Activated CD4-positive, alpha-beta T cell treated with anti-CD3 and anti-CD28 coated beads for 36 hours (primary cell): ENCODE results near the gene SLC25A34. TPM values are rescaled to one million over a fixed set of nuclear protein-coding genes. Genes with fewer than 3 reads are reported as not detected.

ENCODE experiments used
- ATAC-seq: fragments of 200-7000 bp; cut with Tn5 transposase; one replicate; pipeline ENCODE4 v1.10.0; 2021; ENCODE audit warnings: mild to moderate bottlenecking, moderate library complexity
- CTCF ChIA-PET: fragments of 350-600 bp; sonication (Branson Sonifier 250); formaldehyde crosslinking; loops from one replicate; lab custom pipeline; 2021; ENCODE audit warnings: antibody characterized with exemption; lab: Charles Lee
- POLR2A ChIA-PET: fragments of 350-600 bp; sonication (Branson Sonifier 250); formaldehyde crosslinking; loops from one replicate; lab custom pipeline; 2021; ENCODE audit warnings: antibody characterized with exemption, inconsistent platforms; lab: Charles Lee
- DNase-seq: peaks from one replicate; pipeline ENCODE4 v3.0.0-alpha.2; 2020
- H3K27ac Mint-ChIP-seq: one replicate; pipeline ENCODE4 v1.8.0; 2021; ENCODE audit warnings: mixed read lengths
- H3K27me3 Mint-ChIP-seq: one replicate; pipeline ENCODE4 v1.8.0; 2021; ENCODE audit warnings: mixed read lengths
- H3K36me3 Mint-ChIP-seq: one replicate; pipeline ENCODE4 v1.8.0; 2021; ENCODE audit warnings: low read depth, mixed read lengths
- H3K4me1 Mint-ChIP-seq: one replicate; pipeline ENCODE4 v1.8.0; 2021; ENCODE audit warnings: mixed read lengths
- H3K4me3 Mint-ChIP-seq: one replicate; pipeline ENCODE4 v1.8.0; 2021; ENCODE audit warnings: mild to moderate bottlenecking, moderate library complexity, mixed read lengths
- H3K9me3 Mint-ChIP-seq: one replicate; pipeline ENCODE4 v1.8.0; 2021; ENCODE audit warnings: low read depth, mixed read lengths
- intact Hi-C, 2 experiments: fragments of 100-400 bp; cut with DNase I in 1 of 2; cut with micrococcal nuclease in 1 of 2; formaldehyde crosslinking; loops; one replicate each; pipeline versions ENCODE4 v1.14.2 to v1.15.1; 2022 to 2024; cut with DNase I, micrococcal nuclease
- total RNA-seq, 2 experiments: library from RNA; stranded (reverse); gene quantifications; one replicate each; pipeline ENCODE4 v1.2.3, GENCODE V29; 2021

SLC25A34 gene
- total RNA-seq, 2 experiments from 2014 or later: 0.82 to 0.86 TPM

DNA sequence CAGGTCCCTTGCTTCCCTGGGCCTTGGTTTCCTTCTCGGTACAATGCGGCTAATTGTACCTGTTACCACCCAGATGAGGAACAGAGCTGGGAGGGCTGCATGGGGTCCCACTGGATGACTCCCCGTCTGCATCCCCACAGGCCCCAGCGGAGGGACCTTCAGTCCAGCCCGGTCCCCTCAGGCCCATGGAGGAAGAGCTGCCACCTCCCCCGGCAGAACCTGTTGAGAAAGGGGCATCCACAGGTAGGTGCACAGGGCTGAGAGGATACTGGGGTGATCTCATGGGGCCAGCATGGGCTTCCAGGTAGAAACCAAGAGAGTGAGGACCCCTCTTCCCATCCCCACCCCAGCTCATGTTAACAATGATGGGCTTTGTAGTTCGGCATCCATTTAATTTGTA lies 32.3 kb downstream of the SLC25A34 start:
- no peaks in the 10 kb centered on the region for H3K9me3 Mint-ChIP-seq
- ChIA-PET POLR2A (no interaction called here), CTCF (no interaction called here)
- no peaks in the 10 kb centered on the region for H3K4me1 Mint-ChIP-seq
- intact Hi-C loops: no loop called here
- H3K36me3 Mint-ChIP-seq: no peaks in the 10 kb centered on the region
- ATAC-seq (no peak), DNase-seq (no peak)
- no peak overlapping the region for H3K27ac Mint-ChIP-seq
- H3K4me3 Mint-ChIP-seq: no peak overlapping the region
- peaks cover 5% of the 10 kb centered on the region for H3K27me3 Mint-ChIP-seq

- no peaks in the 10 kb centered on the region for H3K9me3 Mint-ChIP-seq
- DNase-seq (no peak), ATAC-seq (no peak)
- H3K4me3 Mint-ChIP-seq: no peak overlapping the region
- no peaks in the 10 kb centered on the region for H3K4me1 Mint-ChIP-seq
- intact Hi-C loops: no loop called here
- H3K27ac Mint-ChIP-seq: no peak overlapping the region
- ChIA-PET POLR2A (interaction anchor here (0.8 kb wide), 1 partner anchor 205 kb away, joined by 8 read pairs; the partner anchor contains the start of gene ZBTB17), CTCF (no interaction called here)
- peaks cover 5% of the 10 kb centered on the region for H3K27me3 Mint-ChIP-seq
- no peaks in the 10 kb centered on the region for H3K36me3 Mint-ChIP-seq
These were observed 34.4 kb downstream of the SLC25A34 start for GRCh38 chr1:15770313-15770962.

DNA sequence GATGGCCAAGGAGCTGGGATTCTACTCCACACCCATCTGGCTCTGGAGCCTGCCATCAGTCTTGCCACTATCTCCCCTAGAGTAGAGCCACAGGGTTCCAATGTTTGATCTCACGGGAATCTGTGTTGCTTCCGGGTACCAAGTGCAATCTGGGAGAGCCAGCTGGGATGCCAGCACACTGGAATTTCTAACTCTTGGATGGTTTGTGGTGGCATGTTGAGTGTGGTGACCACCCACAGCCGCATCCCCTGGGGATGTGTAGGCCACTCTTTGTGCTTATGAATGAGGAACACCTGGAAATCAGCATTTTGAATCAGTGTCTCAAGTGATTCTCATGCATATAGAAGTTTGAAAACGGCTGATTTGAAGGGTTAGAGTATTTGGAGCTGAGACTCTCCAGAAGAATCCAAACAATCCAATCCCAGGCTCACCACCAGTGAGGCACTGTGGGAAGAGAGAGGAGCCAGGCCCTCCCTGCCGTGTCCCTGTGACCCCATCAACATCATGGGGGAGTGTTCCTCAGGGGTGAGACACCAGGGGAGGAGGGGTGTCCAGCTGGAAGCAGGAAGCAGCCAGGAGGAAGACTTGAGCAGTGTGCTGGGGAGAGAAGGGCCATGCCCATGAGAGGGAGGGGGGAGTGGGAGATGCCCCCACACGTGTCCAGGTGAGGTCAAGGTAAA lies 35.9 kb downstream of the SLC25A34 start:
- Mint-ChIP-seq H3K9me3 (no peaks in the 10 kb centered on the region), H3K27ac (no peak overlapping the region), H3K4me3 (no peak overlapping the region), H3K36me3 (no peaks in the 10 kb centered on the region), H3K27me3 (peaks cover 5% of the 10 kb centered on the region), H3K4me1 (no peaks in the 10 kb centered on the region)
- intact Hi-C loops: no loop called here
- ATAC-seq: no peak
- POLR2A ChIA-PET: no interaction called here
- DNase-seq: no peak
- CTCF ChIA-PET: interaction anchor here (0.6 to 1.0 kb wide), 4 partner anchors 14 to 449 kb away, joined by 3 to 6 read pairs (median 3); no protein-coding TSS in a partner anchor

- H3K4me3 Mint-ChIP-seq: no peak overlapping the region
- H3K27ac Mint-ChIP-seq: no peak overlapping the region
- H3K4me1 Mint-ChIP-seq: no peaks in the 10 kb centered on the region
- CTCF ChIA-PET: interaction anchor here (0.5 to 1.2 kb wide), 5 partner anchors 15 to 1031 kb away, joined by 3 to 5 read pairs (median 3); no protein-coding TSS in a partner anchor
- DNase-seq (no peak), ATAC-seq (no peak)
- H3K27me3 Mint-ChIP-seq: peaks cover 5% of the 10 kb centered on the region
- no peaks in the 10 kb centered on the region for H3K9me3 Mint-ChIP-seq
- intact Hi-C loops: no loop called here
- no peaks in the 10 kb centered on the region for H3K36me3 Mint-ChIP-seq
- POLR2A ChIA-PET: no interaction called here
These were observed 39.6 kb downstream of the SLC25A34 start for GRCh38 chr1:15775706-15776105.

- Mint-ChIP-seq H3K4me3 (no peak overlapping the region), H3K36me3 (no peaks in the 10 kb centered on the region), H3K27me3 (no peaks in the 10 kb centered on the region), H3K9me3 (no peaks in the 10 kb centered on the region), H3K4me1 (no peaks in the 10 kb centered on the region), H3K27ac (no peak overlapping the region)
- DNase-seq (no peak), ATAC-seq (no peak)
- intact Hi-C loops: no loop called here
- ChIA-PET POLR2A (interaction anchor here (0.7 kb wide), 1 partner anchor 198 kb away, joined by 8 read pairs; no protein-coding TSS in a partner anchor), CTCF (interaction anchor here (0.9 kb wide), 1 partner anchor 12 kb away, joined by 3 read pairs; no protein-coding TSS in a partner anchor)
These were observed 42.0 kb downstream of the SLC25A34 start for GRCh38 chr1:15777909-15778707.

- ATAC-seq: no peak
These were observed 49.6 kb downstream of the SLC25A34 start for GRCh38 chr1:15785683-15786082.

DNA sequence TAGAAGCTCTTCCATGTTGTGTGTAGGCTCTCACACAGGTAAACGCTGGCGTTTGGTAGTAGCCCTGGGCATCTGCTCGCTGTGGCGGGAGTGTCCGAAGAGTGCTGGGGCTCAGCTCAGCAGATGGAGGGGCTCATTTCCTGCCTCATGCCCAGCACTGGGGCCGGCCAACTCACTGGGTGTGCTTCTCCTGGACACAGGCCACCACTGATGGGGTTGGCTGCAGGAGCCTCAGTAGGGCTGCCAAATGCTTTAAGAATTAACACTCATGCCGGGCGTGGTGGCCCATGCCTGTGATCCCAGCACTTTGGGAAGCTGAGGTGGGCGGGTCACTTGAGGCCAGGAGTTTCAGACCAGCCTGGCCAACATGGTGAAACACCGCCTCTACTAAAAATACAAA lies 50.5 kb downstream of the SLC25A34 start:
- H3K4me3 Mint-ChIP-seq: no peak overlapping the region
- H3K9me3 Mint-ChIP-seq: no peaks in the 10 kb centered on the region
- CTCF ChIA-PET: no interaction called here
- intact Hi-C loops: no loop called here
- POLR2A ChIA-PET: no interaction called here
- DNase-seq (no peak), ATAC-seq (no peak)
- H3K27ac Mint-ChIP-seq: no peak overlapping the region
- H3K27me3 Mint-ChIP-seq: peaks cover 6% of the 10 kb centered on the region
- no peaks in the 10 kb centered on the region for H3K4me1 Mint-ChIP-seq
- H3K36me3 Mint-ChIP-seq: no peaks in the 10 kb centered on the region

More at GRCh38 chr1:15785683-15786082, 49.6 kb downstream of the SLC25A34 start:
- no peaks in the 10 kb centered on the region for H3K36me3 Mint-ChIP-seq
- ChIA-PET POLR2A (no interaction called here), CTCF (no interaction called here)
- H3K27me3 Mint-ChIP-seq: peaks cover 4% of the 10 kb centered on the region
- intact Hi-C loops: no loop called here
- H3K27ac Mint-ChIP-seq: no peak overlapping the region
- DNase-seq: no peak
- no peak overlapping the region for H3K4me3 Mint-ChIP-seq
- H3K4me1 Mint-ChIP-seq: no peaks in the 10 kb centered on the region
- H3K9me3 Mint-ChIP-seq: no peaks in the 10 kb centered on the region

- POLR2A ChIA-PET: no interaction called here
- CTCF ChIA-PET: interaction anchor here (0.6 to 0.7 kb wide), 2 partner anchors 150 to 605 kb away, joined by 3 to 5 read pairs; no protein-coding TSS in a partner anchor
- DNase-seq: no peak
- Mint-ChIP-seq H3K27ac (no peak overlapping the region), H3K4me3 (no peak overlapping the region), H3K36me3 (no peaks in the 10 kb centered on the region), H3K4me1 (peaks cover 1% of the 10 kb centered on the region), H3K9me3 (no peaks in the 10 kb centered on the region), H3K27me3 (peaks cover 6% of the 10 kb centered on the region)
- intact Hi-C loops: no loop called here
- no peak for ATAC-seq
These were observed 52.7 kb downstream of the SLC25A34 start for GRCh38 chr1:15788624-15789301.

Other genes starting within 250 kb of the SLC25A34 start
- gene CASP9, start 212.0 kb upstream of the SLC25A34 start, total RNA-seq: 1 to 10 TPM; 7.6 to 9.6 TPM
- 10 to 100 TPM; 10.9 to 14.1 TPM for gene DNAJC16, start 209.4 kb upstream of the SLC25A34 start, total RNA-seq
- 10 to 100 TPM; 18.1 to 24.0 TPM for gene AGMAT, start 151.2 kb upstream of the SLC25A34 start, total RNA-seq
- gene DDI2, start 118.8 kb upstream of the SLC25A34 start, total RNA-seq: 10 to 100 TPM; 30.2 to 34.0 TPM
- 10 to 100 TPM; 48.2 to 50.1 TPM for gene PLEKHM2, start 51.9 kb upstream of the SLC25A34 start, total RNA-seq
- gene TMEM82, start 6.2 kb downstream of the SLC25A34 start, total RNA-seq: not detected
- under 1 TPM in 1 of 2 experiments, not detected in 1; 0.09 TPM for gene FBLIM1, start 22.5 kb downstream of the SLC25A34 start, total RNA-seq
- gene UQCRHL, start 71.4 kb downstream of the SLC25A34 start, total RNA-seq: 1 to 10 TPM; 1.4 to 1.9 TPM
- gene SPEN, start 111.4 kb downstream of the SLC25A34 start, total RNA-seq: 10 to 100 TPM; 43.2 to 52.7 TPM
- 10 to 100 TPM; 47.7 to 48.3 TPM for gene ZBTB17, start 239.8 kb downstream of the SLC25A34 start, total RNA-seq